Measurements from ENCODE around the gene PHB1.
A peak's percentile ranks its signal among the peaks of the same experiment; 100 is the strongest.
"Not testable (repeated sequence)": the region's sequence is repeated elsewhere in the genome, so short reads cannot be mapped to it uniquely, and the experiment has no call there.

The PHB1 gene

GRCh38 chr17:49431743-49432142, 17.1 kb upstream of the PHB1 start:
- H3K36me3 ChIP-seq (ENCODE audit: control insufficient read depth, insufficient read depth, low read length), result no peaks in the 10 kb centered on the region
- DNase-seq, result no peak
- H3K27me3 ChIP-seq (replicated peaks; ENCODE audit: control insufficient read depth, insufficient read depth, low read length, poor library complexity, severe bottlenecking), result no peaks in the 10 kb centered on the region

DNA sequence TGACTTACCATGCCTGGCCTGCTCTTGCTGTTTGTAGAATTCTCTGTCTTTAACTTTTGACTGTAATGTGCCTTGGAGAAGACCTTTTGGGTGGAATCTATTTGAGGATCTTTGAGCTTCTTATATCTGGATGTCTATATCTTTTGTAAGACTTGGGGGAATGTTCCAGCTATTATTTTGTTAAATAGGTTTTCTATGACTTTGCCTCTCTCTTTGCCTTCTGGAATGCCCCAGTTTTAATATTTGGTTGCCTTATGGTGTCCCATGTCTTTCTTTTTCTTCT, 10.3 kb upstream of the PHB1 start:
- DNase-seq, result no peak
- no peak overlapping the region for H3K27ac ChIP-seq (ENCODE audit: insufficient read depth, low read length, poor library complexity, severe bottlenecking)
- H3K4me1 ChIP-seq (ENCODE audit: control insufficient read depth, insufficient read depth, low read length, poor library complexity, severe bottlenecking), result no peaks in the 10 kb centered on the region
- H3K36me3 ChIP-seq (ENCODE audit: control insufficient read depth, insufficient read depth, low read length), result no peaks in the 10 kb centered on the region
- H3K4me3 ChIP-seq (ENCODE audit: insufficient read depth, low read depth, low read length, poor library complexity, severe bottlenecking), result no peak overlapping the region
- H3K9me3 ChIP-seq (ENCODE audit: control insufficient read depth, low read length), result no peaks in the 10 kb centered on the region
- H3K27me3 ChIP-seq (replicated peaks; ENCODE audit: control insufficient read depth, insufficient read depth, low read length, poor library complexity, severe bottlenecking), result no peaks in the 10 kb centered on the region

More at GRCh38 chr17:49431743-49432142, 17.1 kb upstream of the PHB1 start:
- Histone ChIP-seq H3K9me3 (ENCODE audit: control insufficient read depth, low read length) (no peaks in the 10 kb centered on the region), H3K4me3 (ENCODE audit: insufficient read depth, low read depth, low read length, poor library complexity, severe bottlenecking) (no peak overlapping the region), H3K27ac (ENCODE audit: insufficient read depth, low read length, poor library complexity, severe bottlenecking) (no peak overlapping the region), H3K4me1 (ENCODE audit: control insufficient read depth, insufficient read depth, low read length, poor library complexity, severe bottlenecking) (no peaks in the 10 kb centered on the region)

DNA sequence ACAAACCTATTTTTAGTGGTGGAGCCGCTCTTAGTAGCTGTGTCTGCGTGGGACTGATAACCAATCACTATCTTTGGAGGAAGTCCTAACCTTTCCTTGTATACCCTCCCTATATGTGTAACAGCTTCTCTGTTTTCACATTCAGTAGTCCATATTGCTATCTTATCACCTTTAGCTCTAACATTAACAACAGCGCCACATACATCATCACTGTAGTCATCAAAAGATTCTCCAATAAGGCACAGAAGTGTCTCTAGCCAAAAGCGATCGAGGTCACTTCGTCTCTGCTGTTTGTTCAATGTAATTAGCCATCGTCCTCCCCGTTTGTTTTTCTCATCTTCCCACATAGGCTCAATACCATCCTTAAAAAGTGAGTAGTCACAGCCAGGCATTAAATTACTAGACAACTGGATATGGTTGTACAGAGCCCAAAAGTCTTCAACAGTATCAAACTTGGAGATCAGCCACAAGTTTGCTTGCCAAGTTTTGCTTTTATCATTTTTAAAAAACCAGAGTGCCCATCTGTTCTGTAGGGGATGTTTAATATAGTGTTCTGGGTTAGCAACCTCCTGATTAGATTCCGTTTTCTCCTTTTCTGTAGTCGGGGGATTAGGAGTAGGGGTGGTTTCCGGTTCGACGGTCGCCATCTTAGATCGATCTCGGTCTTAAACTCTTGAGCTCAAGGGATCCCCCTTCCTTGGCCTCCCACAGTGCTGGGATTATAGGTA, 9.8 kb upstream of the PHB1 start:
- not testable (repeated sequence) for H3K4me3 ChIP-seq (ENCODE audit: insufficient read depth, low read depth, low read length, poor library complexity, severe bottlenecking); H3K9me3 ChIP-seq (ENCODE audit: control insufficient read depth, low read length); H3K27ac ChIP-seq (ENCODE audit: insufficient read depth, low read length, poor library complexity, severe bottlenecking); H3K4me1 ChIP-seq (ENCODE audit: control insufficient read depth, insufficient read depth, low read length, poor library complexity, severe bottlenecking); DNase-seq; H3K36me3 ChIP-seq (ENCODE audit: control insufficient read depth, insufficient read depth, low read length); H3K27me3 ChIP-seq (replicated peaks; ENCODE audit: control insufficient read depth, insufficient read depth, low read length, poor library complexity, severe bottlenecking)

- H3K36me3 ChIP-seq (ENCODE audit: control insufficient read depth, insufficient read depth, low read length), result no peaks in the 10 kb centered on the region
- H3K4me3 ChIP-seq (ENCODE audit: insufficient read depth, low read depth, low read length, poor library complexity, severe bottlenecking), result no peak overlapping the region
- H3K27ac ChIP-seq (ENCODE audit: insufficient read depth, low read length, poor library complexity, severe bottlenecking), result no peak overlapping the region
- DNase-seq, result no peak
- H3K27me3 ChIP-seq (replicated peaks; ENCODE audit: control insufficient read depth, insufficient read depth, low read length, poor library complexity, severe bottlenecking), result no peaks in the 10 kb centered on the region
- no peaks in the 10 kb centered on the region for H3K9me3 ChIP-seq (ENCODE audit: control insufficient read depth, low read length)
- H3K4me1 ChIP-seq (ENCODE audit: control insufficient read depth, insufficient read depth, low read length, poor library complexity, severe bottlenecking), result no peaks in the 10 kb centered on the region
These were observed 8.0 kb upstream of the PHB1 start for GRCh38 chr17:49422714-49423113.

GRCh38 chr17:49419761-49420160, 5.1 kb upstream of the PHB1 start:
- not testable (repeated sequence) for DNase-seq

GRCh38 chr17:49418754-49419740, 4.4 kb upstream of the PHB1 start:
- not testable (repeated sequence) for H3K27ac ChIP-seq (ENCODE audit: insufficient read depth, low read length, poor library complexity, severe bottlenecking); DNase-seq; H3K4me3 ChIP-seq (ENCODE audit: insufficient read depth, low read depth, low read length, poor library complexity, severe bottlenecking); H3K27me3 ChIP-seq (replicated peaks; ENCODE audit: control insufficient read depth, insufficient read depth, low read length, poor library complexity, severe bottlenecking); H3K4me1 ChIP-seq (ENCODE audit: control insufficient read depth, insufficient read depth, low read length, poor library complexity, severe bottlenecking); H3K36me3 ChIP-seq (ENCODE audit: control insufficient read depth, insufficient read depth, low read length); H3K9me3 ChIP-seq (ENCODE audit: control insufficient read depth, low read length)

More at GRCh38 chr17:49419761-49420160, 5.1 kb upstream of the PHB1 start:
- H3K4me3 ChIP-seq (ENCODE audit: insufficient read depth, low read depth, low read length, poor library complexity, severe bottlenecking); H3K9me3 ChIP-seq (ENCODE audit: control insufficient read depth, low read length); H3K36me3 ChIP-seq (ENCODE audit: control insufficient read depth, insufficient read depth, low read length); H3K4me1 ChIP-seq (ENCODE audit: control insufficient read depth, insufficient read depth, low read length, poor library complexity, severe bottlenecking); H3K27ac ChIP-seq (ENCODE audit: insufficient read depth, low read length, poor library complexity, severe bottlenecking); H3K27me3 ChIP-seq (replicated peaks; ENCODE audit: control insufficient read depth, insufficient read depth, low read length, poor library complexity, severe bottlenecking): not testable (repeated sequence)

DNA sequence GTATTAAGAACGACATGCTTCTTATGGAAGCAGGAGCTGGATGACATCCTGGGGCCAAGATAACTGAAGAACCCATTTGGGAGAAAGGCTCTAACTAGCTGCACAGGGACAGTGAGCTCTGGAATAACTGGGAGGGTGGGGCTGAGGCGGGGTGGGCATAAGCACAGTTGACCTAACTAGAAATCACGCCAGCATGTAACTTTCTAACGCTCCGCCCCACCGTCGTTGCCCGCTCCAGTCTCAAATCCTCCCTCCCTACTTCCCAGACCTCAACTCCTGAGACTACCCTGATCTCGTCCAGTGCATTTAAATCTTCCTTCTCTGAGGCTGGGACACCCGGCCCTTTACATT, 436 bp downstream of the PHB1 start:
- Histone ChIP-seq H3K4me3 (ENCODE audit: insufficient read depth, low read depth, low read length, poor library complexity, severe bottlenecking) (peak overlapping the region; percentile 89), H3K4me1 (ENCODE audit: control insufficient read depth, insufficient read depth, low read length, poor library complexity, severe bottlenecking) (no peaks in the 10 kb centered on the region), H3K36me3 (ENCODE audit: control insufficient read depth, insufficient read depth, low read length) (peaks cover 27% of the 10 kb centered on the region), H3K9me3 (ENCODE audit: control insufficient read depth, low read length) (no peaks in the 10 kb centered on the region), H3K27ac (ENCODE audit: insufficient read depth, low read length, poor library complexity, severe bottlenecking) (peak overlapping the region; percentile 72), H3K27me3 (replicated peaks; ENCODE audit: control insufficient read depth, insufficient read depth, low read length, poor library complexity, severe bottlenecking) (no peaks in the 10 kb centered on the region)
- DNase-seq, result no peak

DNA sequence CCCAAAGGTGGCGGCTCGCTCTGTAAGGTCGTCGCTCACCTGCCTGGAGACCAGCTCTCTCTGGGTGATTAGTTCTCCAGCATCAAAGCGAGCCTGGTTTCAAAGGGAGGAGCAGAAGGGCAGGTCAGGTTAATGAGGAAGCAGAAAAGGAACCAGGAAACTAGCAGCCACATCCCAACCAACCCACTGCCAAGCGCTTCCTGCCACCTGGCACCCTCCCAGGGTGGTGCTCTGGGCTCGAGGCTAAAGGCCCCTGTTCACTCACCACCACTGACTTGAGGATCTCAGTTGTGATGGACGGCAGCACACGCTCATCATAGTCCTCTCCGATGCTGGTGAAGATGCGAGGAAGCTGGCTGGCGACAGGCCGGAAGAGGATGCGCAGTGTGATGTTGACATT, 5.6 kb downstream of the PHB1 start:
- Histone ChIP-seq H3K4me1 (ENCODE audit: control insufficient read depth, insufficient read depth, low read length, poor library complexity, severe bottlenecking) (no peaks in the 10 kb centered on the region), H3K27ac (ENCODE audit: insufficient read depth, low read length, poor library complexity, severe bottlenecking) (no peak overlapping the region), H3K36me3 (ENCODE audit: control insufficient read depth, insufficient read depth, low read length) (peaks cover 74% of the 10 kb centered on the region), H3K4me3 (ENCODE audit: insufficient read depth, low read depth, low read length, poor library complexity, severe bottlenecking) (no peak overlapping the region), H3K9me3 (ENCODE audit: control insufficient read depth, low read length) (no peaks in the 10 kb centered on the region), H3K27me3 (replicated peaks; ENCODE audit: control insufficient read depth, insufficient read depth, low read length, poor library complexity, severe bottlenecking) (no peaks in the 10 kb centered on the region)
- no peak for DNase-seq

GRCh38 chr17:49407981-49408501, 6.6 kb downstream of the PHB1 start:
- DNase-seq, result peak; percentile 53 to 73 (median 64)
- H3K4me1 ChIP-seq (ENCODE audit: control insufficient read depth, insufficient read depth, low read length, poor library complexity, severe bottlenecking), result no peaks in the 10 kb centered on the region
- no peak overlapping the region for H3K27ac ChIP-seq (ENCODE audit: insufficient read depth, low read length, poor library complexity, severe bottlenecking)
- H3K27me3 ChIP-seq (replicated peaks; ENCODE audit: control insufficient read depth, insufficient read depth, low read length, poor library complexity, severe bottlenecking), result no peaks in the 10 kb centered on the region
- peaks cover 80% of the 10 kb centered on the region for H3K36me3 ChIP-seq (ENCODE audit: control insufficient read depth, insufficient read depth, low read length)
- no peaks in the 10 kb centered on the region for H3K9me3 ChIP-seq (ENCODE audit: control insufficient read depth, low read length)
- no peak overlapping the region for H3K4me3 ChIP-seq (ENCODE audit: insufficient read depth, low read depth, low read length, poor library complexity, severe bottlenecking)

DNA sequence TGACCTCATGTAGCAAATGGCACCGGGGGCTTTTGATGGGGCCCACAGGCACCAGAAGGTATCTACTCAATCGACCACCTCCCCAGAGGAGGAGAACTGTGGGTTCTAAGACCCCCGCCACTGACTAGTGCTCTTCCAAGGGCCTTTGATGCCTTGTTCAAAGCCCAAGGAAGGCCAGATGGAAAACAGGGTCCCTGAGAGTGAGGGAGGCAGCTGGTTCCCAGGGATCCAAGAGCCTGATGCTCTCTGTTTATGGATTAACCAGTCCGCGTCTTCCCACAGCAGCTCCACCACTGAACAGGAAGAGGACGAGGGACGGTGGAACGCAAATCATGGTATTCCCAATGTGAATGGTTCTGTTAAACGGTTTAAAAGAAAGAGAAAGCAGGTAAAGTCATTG, 7.6 kb downstream of the PHB1 start:
- Histone ChIP-seq H3K4me1 (ENCODE audit: control insufficient read depth, insufficient read depth, low read length, poor library complexity, severe bottlenecking) (no peaks in the 10 kb centered on the region), H3K27me3 (replicated peaks; ENCODE audit: control insufficient read depth, insufficient read depth, low read length, poor library complexity, severe bottlenecking) (no peaks in the 10 kb centered on the region), H3K9me3 (ENCODE audit: control insufficient read depth, low read length) (no peaks in the 10 kb centered on the region), H3K4me3 (ENCODE audit: insufficient read depth, low read depth, low read length, poor library complexity, severe bottlenecking) (no peak overlapping the region), H3K27ac (ENCODE audit: insufficient read depth, low read length, poor library complexity, severe bottlenecking) (no peak overlapping the region), H3K36me3 (ENCODE audit: control insufficient read depth, insufficient read depth, low read length) (peaks cover 73% of the 10 kb centered on the region)
- no peak for DNase-seq
